SU-DHL-6 (cell line): ENCODE data around the gene MGMT.

Experiments
- CTCF ChIP-seq: fragments of 200-600 bp; sonication (generic); IDR thresholded peaks from one replicate; pipeline ENCODE4 v1.5.1; 2017; ENCODE audit warnings: antibody characterized with exemption, mild to moderate bottlenecking, low read length, moderate library complexity; ENCODE audit not compliant: insufficient read depth, poor library complexity, severe bottlenecking
- EZH2phosphoT487 ChIP-seq: fragments of 200-600 bp; sonication (generic), shearing (Covaris generic); conservative IDR thresholded peaks from 2 replicates; pipeline ENCODE4 v1.6.1; 2018; ENCODE audit warnings: mild to moderate bottlenecking, antibody characterized with exemption, low read length, moderate library complexity, mixed read lengths

GRCh38 chr10:129766611-129767550 is 299.8 kb downstream of the MGMT start:
- no peak for TF ChIP-seq CTCF
- TF ChIP-seq EZH2phosphoT487 = no peak
